Measurements from ENCODE around the gene YTHDC2.

The YTHDC2 gene

DNA sequence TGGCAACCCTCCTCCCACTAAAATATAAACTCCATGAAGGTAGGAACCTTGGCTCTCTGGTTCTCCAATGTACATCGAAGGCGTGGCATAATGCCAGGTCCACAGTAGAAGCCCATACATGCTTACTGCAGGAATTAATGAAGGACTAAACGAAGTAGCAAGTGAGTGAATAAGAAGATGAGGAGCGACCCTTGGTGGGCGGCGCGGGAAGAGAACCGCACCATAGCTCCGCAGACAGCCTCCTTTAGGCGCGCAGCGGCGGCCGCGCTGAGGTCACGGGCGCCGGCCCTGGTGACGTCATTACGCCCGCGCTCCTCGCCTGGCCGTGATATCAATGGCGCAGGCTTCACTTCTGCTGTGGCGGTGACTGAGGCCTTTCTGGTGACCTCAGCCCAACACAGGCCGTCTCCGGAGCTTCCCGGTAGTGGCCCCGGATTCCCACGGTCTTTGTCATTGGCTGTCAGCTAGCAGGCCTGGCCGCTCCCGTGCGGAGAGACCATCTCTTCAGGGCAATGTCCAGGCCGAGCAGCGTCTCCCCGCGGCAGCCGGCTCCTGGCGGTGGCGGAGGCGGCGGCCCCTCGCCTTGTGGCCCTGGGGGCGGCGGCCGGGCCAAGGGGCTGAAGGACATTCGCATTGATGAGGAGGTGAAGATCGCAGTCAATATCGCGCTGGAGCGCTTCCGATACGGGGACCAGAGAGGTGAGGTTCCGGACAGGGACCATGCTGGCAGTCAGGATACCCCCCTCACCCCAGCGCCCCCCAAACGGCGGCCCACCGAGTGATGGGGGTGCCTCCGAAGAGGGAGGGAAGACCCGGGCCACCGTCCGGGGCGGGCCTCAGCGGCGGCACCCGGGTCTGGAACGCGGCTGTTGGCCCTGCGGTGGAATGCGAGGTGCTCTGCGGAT, at the start of gene YTHDC2:
YTHDC2 (plus strand) TSS at position 311 of the 905 bp plus-strand sequence; CDS start at position 513, 202 bp downstream.
- DNase-seq: peak; percentile 89

DNA sequence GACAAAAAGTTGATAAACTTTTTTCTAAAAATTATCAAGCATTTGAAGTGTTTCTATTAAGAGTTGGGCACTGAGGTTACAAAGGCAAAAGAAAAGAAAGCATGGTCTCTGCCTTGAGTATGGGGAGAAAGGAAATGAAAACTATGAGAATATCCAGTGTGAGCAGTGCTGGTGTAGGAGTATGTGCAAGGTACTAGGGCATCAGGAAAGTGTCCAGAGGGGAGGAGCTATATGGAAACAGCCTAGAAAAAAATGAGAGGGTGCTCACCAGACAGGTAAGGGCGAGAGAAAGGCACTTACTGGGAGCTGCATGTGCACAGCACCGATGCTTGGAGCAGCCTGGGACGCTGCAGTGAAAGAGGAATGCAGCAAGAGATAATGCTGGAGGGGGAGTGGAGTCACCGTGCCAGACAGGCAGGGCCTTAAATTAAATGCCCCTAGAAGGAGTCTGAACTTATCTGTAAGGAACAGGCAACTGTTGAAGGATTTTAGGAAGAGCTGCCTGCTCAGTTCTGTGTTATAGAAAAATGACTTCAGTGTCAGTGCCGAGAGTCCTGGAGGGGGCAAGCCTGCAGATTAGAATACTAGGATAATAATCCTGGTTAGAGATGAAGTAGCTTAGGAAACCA, 39.3 kb upstream of the YTHDC2 start:
- DNase-seq: no peak

DNA sequence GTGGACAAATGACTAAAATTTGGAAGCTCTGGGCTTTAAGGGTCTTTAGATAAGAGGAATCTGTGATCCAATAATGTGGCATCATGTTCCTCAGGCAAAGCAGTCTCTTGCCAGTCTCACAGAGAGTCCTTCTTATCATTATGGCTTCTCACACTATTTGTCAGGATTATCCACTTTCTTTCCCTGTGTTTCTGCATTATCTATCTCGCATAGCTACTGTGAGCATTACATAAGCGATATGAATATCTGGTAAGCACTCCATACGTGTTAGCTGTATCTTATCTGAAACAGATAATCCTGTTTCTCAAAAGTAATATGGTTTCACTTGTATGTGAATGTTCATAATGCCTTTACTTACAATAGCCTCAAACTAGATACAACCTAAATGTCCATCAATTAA, 34.8 kb upstream of the YTHDC2 start:
- DNase-seq: no peak

DNA sequence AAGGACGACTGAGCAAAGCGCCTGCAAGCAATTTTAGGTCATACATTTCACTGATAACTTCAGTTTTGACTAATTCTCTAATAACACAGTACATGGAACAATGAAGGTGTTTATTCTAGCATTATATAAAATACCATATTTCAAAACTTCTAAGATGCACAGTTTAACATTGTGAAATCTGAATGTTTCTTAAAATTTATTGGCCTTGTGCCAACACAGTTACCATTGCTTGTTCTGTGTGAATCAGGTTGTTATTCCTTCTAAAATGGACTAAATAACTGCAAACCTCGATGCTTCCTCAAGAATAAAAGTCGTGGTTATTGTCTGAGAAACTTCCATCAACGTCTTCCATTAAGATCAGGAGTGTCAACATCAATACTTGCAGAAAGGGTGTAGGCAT, 33.3 kb upstream of the YTHDC2 start:
- DNase-seq: no peak

DNA sequence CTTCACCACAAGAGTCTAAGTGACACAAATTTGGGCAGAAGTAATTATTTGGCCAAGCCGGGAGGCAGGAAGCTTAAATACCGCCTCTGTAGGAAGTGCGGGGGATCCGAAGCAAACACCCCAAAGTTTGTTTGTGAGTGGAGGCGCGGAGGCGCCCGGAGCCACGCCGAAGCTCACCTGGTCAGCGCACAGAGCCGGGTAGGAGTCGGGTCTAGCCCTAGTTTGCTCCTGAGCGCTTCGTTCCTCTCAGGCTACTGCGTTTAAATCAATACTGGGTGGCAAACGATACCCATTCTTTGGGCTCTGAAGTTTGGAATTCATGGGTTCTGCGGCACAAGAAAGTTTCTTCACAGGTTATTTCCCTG, 26.1 kb upstream of the YTHDC2 start:
- DNase-seq: no peak

GRCh38 chr5:113487781-113488644, 25.5 kb upstream of the YTHDC2 start, which contains the start of gene MCC:
MCC (minus strand) TSS chr5:113488453.
- DNase-seq: peak; percentile 21

DNA sequence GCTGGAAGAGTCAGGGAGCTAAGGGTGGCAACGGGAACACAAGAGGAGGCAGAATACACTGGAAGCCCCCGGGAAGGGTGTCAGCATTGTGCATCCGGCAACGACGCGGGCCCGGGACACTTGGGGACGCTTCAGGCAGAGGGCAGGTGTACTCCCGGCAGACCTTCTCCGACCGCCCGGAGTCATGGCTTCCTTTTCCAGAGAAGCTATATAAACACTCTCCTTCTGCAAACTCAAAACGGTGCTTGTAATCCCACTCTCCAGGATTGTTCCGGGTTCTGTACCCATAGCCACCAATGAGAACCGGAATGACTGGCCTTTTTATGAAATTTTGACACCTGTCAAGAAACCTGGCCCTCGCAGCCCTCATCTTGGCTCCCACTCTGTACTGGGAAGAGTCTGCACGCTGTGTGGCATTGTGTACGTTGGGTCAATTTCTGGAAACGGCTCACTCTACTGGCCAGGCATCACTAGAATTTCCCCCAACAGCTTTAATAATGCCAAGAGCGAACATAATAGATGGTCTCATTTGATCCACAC, 24.8 kb upstream of the YTHDC2 start:
- DNase-seq: no peak

DNA sequence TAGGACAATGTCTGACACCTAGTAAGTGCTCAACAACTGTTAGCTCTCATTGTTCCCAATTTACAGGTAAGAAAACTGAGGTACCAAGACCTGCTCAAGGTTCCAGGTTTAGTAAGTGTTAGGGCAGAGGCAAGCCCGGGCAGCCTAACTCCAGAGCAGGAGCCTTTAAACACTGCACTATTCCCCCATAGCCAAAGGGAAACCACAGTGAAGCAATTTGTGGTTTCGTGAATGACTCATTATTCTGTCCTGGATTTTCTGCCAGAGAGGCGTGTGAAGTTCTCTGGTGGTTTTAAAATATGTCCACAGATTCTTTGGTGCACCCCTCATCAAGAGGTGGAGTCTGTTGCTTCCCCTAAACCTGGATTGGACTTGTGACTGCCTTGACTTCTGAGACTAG, 24.2 kb upstream of the YTHDC2 start:
- DNase-seq: peak; percentile 24

DNA sequence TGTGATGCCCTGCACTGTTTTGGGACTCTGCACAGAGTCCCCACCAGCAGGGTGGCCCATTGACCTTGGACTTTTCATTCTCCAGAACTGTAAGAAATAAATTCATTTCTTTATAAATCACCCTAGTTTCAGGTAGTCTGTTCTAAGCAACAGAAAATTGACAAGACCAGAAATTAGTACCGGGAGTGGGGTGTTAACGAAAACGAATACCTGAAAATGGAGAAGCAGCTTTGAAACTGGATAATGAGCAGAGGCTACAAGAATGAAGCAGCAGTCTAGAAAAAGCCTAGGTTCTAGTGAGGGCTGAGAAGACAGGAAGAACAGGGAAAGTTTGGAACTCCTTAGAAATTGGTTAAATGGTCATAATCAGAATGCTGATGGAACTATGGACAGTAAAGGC, 23.2 kb upstream of the YTHDC2 start:
- DNase-seq: no peak

- no peak for DNase-seq
Measured at GRCh38 chr5:113491022-113491421, 22.5 kb upstream of the YTHDC2 start.

DNA sequence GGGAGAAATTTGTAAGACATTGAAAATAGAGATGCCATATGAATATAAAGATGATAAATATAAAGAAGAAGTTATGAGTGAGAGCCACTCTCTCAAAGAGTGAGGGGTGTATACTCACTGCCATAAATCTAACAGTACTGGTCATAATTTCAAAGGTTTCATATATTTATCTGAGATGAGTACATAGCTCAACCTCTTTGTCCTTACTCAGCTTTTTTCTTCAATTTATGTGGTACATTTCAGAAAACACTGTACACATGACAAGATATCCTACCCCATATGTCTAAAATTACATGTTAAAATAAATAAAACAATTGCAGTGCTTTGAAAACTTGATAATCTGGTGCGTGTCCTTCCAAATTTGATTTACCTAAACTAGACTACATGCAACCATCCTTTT, 20.0 kb upstream of the YTHDC2 start:
- DNase-seq: no peak

DNA sequence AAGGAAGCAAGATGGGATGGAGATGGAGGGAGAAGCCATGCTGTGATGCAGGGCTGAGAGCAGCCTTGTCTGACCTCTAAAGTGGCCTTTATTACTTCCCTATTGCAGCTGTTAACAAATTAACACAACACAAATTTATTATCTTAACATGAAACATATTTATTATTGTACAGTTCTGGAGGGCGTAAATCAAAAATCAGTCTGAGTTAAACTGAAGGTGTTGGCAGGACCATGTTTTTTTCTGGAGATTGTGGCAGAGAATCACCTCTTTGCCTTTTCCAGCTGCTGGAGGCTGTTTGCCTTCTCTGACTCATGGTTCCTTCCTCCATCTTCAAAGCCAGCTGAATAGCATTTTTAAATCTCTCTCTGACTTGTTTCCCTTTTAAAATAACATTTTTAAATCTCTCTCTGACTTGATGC, 18.1 kb upstream of the YTHDC2 start:
- no peak for DNase-seq

DNA sequence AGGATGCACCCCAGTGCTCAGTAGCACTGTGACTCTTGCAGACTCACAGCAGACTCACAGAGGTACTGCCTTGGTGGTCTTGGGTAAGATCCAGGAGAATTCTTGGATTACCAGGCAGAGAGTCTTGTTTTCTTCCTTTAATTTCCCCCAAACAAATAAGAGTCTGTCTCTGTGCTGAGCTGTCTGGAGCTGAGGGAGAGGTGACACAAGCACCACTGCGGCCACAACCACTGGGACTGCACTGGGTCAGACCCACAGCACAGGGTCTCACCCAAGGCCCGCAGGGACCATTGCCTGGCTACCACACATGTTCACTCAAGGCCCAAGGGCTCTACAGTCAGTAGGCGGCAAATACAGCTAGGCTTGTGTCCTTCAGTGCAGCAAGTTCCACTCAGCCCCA, 11.4 kb upstream of the YTHDC2 start:
- DNase-seq: no peak

GRCh38 chr5:113503146-113503545, 10.3 kb upstream of the YTHDC2 start:
- DNase-seq: no peak

- DNase-seq: no peak
Measured at GRCh38 chr5:113505181-113505580, 8.3 kb upstream of the YTHDC2 start.

GRCh38 chr5:113507601-113508000, 5.9 kb upstream of the YTHDC2 start:
- DNase-seq: no peak

DNA sequence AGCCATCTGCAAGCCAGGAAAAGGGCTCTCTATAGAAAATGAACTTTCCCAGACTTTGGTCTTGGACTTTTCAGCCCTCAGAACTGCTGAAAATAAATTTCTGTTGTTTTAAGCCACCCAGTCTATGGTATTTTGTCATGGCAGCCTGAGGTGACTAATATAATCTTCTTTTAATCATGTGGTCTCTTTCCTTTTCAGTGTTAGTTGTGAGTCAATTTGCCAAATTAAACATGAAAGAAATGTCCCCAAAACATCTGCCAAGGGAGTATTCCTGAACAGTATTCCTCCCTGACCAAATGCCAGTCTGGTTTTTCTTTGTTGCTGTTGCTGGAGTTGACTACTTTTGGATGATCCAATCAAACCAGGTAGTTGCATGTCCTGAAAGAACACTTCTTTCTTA, 4.7 kb upstream of the YTHDC2 start:
- DNase-seq: no peak

DNA sequence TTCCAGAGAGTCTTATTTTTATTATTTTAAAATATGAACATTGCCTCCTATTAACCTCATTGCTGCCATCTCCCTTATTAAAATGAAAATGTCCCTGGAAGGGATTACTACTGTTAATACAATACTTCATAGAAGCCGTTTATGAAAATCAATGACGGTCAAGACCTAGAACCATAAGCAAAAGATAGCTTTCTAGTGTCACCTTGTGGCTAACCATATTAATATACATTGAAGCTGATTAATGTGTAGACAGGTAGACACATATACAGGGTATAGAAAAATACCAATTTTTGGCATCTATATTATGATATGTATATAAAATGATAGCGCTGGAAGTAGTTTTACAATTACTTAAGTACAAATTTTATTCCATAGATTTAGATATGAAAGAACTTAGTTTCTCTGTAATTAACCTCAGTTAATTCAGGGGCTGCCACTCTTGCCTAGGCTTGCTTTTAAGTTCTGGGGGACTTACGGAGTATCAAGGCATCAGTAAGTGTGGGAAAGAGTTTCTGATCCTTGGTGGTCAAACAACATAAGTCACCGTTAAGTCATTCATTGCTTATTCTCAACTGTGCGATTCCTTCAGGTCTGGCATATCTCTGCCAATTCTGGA, 2.5 kb upstream of the YTHDC2 start:
- peak; percentile 53 for DNase-seq

- no peak for DNase-seq
Measured at GRCh38 chr5:113512341-113512740, 1.2 kb upstream of the YTHDC2 start.

GRCh38 chr5:113514289-113514635, 768 bp downstream of the YTHDC2 start:
- DNase-seq: no peak

- no peak for DNase-seq
Measured at GRCh38 chr5:113518884-113519283, 5.4 kb downstream of the YTHDC2 start.

- DNase-seq: no peak
Measured at GRCh38 chr5:113519412-113519811, 5.9 kb downstream of the YTHDC2 start.

DNA sequence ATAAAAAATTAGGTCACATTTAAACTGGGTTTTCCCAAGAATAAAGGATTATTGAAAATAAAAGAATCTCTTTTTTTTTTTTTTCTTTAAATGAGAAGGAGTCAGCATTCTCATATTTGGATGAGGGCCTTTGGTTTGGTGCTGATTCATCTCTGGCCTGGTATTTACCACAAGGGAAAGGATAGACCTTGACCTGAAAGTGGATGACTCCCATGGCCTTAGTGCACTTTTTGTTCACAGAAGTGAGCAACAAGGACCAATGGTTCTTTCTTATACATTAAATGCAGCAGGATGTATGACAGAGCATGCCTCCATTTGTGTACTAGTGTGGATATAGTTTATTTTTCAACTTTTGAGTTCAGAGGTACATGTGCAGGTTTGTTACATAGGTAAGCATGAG, 6.9 kb downstream of the YTHDC2 start:
- DNase-seq: no peak

All from CD4-positive, alpha-beta T cell treated with Interleukin-21 for 1 hour (primary cell).